Cardiac fibroblast (primary cell): ENCODE results near the gene CLSTN2.
A peak's percentile ranks its signal among the peaks of the same experiment; 100 is the strongest.

Source experiments
- DNase-seq, 2 donors: peaks; one replicate each; pipeline versions ENCODE4 v3.0.0 to v3.0.0-alpha.2; 2010; ENCODE audit warnings: low read depth in 2 of 2
- H3K4me3 ChIP-seq, 2 donors: replicated peaks in 1 of 2; 1 replicate in 1 of 2; 2 replicates in 1 of 2; pipeline ENCODE4 v1.5.1; 2011; ENCODE audit warnings: low read depth in 2 of 2, low read length in 2 of 2, mild to moderate bottlenecking in 2 of 2, moderate library complexity in 1 of 2
- TF ChIP-seq, protein P1 (sequence below): IDR thresholded peaks from one replicate; pipeline ENCODE4 v1.5.1; 2011; ENCODE audit warnings: low read depth, mild to moderate bottlenecking, low read length, inconsistent platforms

CLSTN2 gene

DNA sequence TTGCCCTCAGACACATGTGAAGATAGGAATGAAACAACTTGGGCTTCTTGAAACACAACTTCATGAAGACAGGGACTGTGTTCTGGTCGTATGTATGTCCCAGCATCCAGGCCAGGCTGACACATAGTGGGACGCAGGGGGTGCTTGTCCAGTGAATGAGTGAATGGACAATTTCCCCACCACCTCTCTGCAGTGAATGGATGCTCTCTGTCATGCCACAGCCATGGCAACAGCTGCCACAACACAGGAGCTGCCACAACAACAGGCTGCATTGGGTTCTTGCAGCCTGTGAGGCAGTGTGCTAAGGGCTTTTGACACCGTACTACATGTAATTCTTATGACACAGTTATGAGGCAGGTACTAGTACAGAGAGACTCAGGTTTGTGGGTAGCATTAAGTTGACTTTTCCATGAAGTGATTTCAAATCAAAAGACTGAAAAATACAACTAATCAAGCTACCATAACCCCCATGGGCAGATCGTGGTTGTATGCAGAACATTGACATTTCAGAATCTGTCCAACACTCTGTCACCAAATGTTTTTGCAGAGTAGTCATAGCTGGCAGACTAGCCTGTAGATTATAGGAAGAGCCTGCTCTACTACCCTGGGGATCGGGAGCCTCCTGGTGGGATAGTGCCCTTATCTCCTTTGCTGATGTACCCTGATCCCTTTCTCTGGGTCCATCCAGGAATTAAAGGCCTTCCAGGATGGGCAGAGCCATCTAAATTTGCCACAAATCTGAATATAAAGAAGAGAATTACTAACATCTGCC lies 40.8 kb downstream of the CLSTN2 start:
- TF ChIP-seq, protein P1, sequence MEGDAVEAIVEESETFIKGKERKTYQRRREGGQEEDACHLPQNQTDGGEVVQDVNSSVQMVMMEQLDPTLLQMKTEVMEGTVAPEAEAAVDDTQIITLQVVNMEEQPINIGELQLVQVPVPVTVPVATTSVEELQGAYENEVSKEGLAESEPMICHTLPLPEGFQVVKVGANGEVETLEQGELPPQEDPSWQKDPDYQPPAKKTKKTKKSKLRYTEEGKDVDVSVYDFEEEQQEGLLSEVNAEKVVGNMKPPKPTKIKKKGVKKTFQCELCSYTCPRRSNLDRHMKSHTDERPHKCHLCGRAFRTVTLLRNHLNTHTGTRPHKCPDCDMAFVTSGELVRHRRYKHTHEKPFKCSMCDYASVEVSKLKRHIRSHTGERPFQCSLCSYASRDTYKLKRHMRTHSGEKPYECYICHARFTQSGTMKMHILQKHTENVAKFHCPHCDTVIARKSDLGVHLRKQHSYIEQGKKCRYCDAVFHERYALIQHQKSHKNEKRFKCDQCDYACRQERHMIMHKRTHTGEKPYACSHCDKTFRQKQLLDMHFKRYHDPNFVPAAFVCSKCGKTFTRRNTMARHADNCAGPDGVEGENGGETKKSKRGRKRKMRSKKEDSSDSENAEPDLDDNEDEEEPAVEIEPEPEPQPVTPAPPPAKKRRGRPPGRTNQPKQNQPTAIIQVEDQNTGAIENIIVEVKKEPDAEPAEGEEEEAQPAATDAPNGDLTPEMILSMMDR, result no peak
- H3K4me3 ChIP-seq, result no peak overlapping the region
- DNase-seq, result no peak

DNA sequence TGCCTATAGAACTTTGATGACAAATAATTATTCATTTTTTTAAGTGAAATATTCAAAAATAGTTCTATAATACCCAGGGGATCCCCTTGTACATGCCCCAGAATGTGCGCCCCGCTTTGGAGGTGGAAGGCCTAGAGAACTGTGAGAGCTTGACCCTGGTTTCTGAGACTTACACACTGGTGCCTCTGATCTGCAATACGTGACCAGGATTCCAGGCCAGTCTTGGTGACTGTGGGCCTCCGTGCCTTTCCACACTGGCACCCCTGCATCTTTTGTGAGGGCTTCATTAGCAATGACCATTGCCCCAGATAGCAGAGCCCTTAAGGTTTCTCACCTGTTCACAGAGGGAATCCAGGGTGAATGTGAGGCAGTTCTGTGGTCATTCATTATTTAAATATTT lies 44.0 kb downstream of the CLSTN2 start:
- TF ChIP-seq, protein P1, result no peak
- no peak for DNase-seq
- H3K4me3 ChIP-seq, result no peak overlapping the region

DNA sequence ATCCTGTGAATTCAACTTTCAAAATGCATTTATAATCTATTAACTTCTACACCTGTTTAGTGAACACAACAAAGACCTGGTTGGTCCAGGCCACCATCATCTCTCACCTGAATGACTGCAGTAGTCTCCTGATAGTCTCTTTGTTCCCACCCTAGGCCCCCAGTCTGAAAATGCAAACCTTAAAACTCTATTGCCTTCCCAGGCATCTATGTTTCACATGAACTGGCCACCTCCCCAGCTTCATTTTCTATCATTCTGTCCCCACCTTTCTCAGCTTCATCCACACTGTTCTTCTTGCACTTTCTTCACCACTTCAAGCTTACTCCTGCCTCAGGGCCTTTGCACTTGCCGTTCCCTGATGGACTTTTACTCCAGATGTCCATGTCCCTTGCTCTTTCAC lies 45.0 kb downstream of the CLSTN2 start:
- TF ChIP-seq, protein P1, result no peak
- no peak for DNase-seq
- no peak overlapping the region for H3K4me3 ChIP-seq

DNA sequence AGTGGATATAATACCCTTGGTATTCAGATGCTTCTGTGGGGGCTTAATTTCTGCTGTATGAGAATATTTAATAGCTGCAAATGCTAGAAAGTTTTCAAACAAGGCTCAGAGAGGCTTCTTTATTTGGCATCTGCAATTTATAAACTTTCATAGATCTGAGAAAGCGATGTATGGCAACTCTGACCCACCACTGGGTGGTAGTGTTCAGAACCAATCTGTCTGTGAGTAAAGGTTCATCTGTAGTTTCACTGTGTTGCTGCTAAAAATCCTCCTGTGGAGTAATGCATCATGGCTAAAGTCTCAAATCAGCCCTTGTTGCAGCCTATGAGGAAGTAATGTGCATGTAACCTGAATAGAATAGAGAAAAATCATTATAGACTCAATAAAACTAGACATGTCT lies 47.4 kb downstream of the CLSTN2 start:
- no peak overlapping the region for H3K4me3 ChIP-seq
- TF ChIP-seq, protein P1, result no peak
- peak; percentile 1 for DNase-seq

DNA sequence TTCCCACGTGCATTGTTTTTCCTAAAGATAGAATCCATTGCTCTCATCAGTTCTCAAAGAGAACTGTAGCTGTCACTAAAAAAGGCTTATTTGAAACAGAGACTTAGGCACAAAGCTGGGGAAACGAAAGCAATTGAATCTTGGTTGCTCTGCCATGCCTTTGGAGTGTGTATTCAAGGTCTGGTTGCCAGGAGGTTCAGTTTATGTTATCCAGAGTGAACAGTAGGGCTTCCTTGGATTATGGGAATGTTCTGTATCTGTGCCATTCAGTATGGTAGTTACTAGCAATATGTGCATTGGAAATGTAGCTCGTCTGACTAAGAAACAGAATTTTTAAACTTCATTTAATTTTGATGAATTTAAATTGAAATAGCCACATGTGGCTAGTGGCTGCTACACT lies 50.6 kb downstream of the CLSTN2 start:
- no peak for DNase-seq
- TF ChIP-seq, protein P1, result no peak
- no peak overlapping the region for H3K4me3 ChIP-seq

DNA sequence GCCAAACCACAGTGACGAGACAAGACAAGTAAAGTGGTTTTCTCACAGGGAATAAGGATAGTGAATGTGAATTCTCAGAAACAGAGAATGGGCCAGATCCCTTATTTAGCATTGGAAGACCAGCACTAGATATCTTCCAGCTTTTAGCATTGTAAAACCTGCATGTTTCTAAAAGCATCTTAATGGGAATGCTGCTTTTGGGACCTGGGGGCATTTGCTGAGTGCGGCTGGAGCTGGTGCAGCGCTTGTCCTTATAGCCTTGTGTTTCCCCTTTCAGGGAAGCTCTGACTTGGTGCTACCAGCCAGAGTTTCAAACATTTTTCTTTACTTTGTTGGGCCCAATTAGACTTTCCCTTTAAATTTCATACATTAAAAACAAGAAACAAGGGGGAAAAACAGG lies 52.9 kb downstream of the CLSTN2 start:
- no peak overlapping the region for H3K4me3 ChIP-seq
- DNase-seq, result no peak
- TF ChIP-seq, protein P1, result no peak
